CD4-positive, alpha-beta T cell treated with Interleukin-4 for 4 hours (primary cell): ENCODE measurements around the gene MRPS27.
"Not testable (repeated sequence)": the region's sequence is repeated elsewhere in the genome, so short reads cannot be mapped to it uniquely, and the experiment has no call there.

ENCODE experiments used
- DNase-seq: peaks from one replicate; pipeline ENCODE4 v3.0.0-alpha.2; 2020

Gene MRPS27

DNA sequence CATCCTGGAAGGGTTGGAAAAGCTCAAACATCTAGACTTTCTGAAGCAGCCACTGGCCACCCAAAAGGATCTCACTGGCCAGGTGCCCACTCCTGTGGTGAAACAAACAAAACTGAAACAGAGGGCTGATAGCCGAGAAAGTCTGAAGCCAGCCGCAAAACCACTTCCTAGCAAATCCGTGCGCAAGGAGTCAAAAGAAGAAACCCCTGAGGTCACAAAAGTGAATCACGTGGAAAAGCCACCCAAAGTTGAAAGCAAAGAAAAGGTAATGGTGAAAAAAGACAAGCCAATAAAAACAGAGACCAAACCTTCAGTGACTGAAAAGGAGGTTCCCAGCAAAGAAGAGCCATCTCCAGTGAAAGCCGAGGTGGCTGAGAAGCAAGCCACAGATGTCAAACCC lies 125.2 kb downstream of the MRPS27 start:
- peak; percentile 3 for DNase-seq

DNA sequence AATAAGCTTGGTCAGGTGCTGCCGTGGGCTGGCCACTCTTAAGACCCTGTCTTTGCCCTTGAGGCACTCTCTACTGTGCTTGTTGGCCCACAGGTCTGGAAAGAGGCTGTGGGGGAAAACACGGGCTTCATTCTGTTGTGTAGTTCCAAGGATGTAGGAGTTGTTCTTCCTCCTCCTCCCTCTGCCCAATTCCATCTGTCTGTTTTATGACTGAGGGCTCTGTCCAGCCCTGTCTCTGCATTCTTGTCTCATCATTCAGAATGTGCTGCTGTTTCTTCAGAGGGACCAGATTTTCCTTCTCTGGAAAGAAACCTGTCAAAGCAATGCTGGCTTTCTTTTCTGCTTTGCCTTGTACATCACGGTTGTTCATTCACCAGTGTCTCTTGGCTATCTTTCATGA lies 128.6 kb downstream of the MRPS27 start:
- no peak for DNase-seq

DNA sequence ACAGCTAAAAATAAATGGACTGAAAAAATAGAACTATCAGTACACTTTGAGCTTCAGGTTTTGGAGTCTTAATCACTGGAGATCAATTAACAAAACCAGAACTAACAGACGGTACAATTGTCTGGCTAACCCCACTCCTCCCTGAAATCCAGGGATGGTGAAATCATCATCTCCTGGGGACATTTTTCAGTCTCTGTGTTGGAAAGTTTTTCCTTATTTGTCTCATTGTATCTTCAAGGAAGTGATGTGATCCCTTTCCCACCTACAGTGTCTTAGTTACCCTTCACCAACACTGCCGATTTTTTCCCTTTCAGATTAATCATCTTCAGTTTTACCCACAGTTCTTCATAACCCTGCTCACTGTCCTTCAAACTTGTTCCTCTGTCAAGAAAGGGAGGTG lies 130.9 kb downstream of the MRPS27 start:
- DNase-seq, result no peak

GRCh38 chr5:72188166-72188565 lies 131.9 kb downstream of the MRPS27 start:
- DNase-seq, result no peak

- DNase-seq, result no peak
These were observed 132.5 kb downstream of the MRPS27 start for GRCh38 chr5:72187388-72188075.

GRCh38 chr5:72185496-72186329 lies 134.3 kb downstream of the MRPS27 start:
- DNase-seq, result no peak

GRCh38 chr5:72184408-72184807 lies 135.6 kb downstream of the MRPS27 start:
- no peak for DNase-seq

DNA sequence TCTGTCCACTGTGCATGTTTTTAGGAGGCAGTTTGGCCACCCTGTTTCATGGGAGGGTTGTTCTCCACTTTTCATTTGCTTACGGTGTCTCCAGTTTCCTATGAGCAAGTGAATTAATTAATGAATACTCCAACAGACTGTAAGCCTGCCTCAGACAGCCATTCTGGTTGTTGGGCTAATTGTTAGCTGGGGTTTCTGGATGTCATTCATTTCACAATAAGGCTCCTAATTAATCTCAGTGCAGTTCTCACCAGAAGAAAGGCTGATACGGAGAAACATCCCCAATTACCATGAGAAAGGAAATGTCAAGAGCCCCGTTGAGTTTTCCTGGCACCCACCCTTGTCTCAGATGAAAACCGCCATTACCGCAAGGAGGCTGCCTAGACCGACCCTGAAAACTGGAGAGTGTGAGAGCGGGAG lies 136.9 kb downstream of the MRPS27 start:
- no peak for DNase-seq

- DNase-seq, result no peak
These were observed 137.4 kb downstream of the MRPS27 start for GRCh38 chr5:72182686-72183085.

- DNase-seq, result no peak
These were observed 139.1 kb downstream of the MRPS27 start for GRCh38 chr5:72180925-72181324.

GRCh38 chr5:72179816-72180440 lies 140.1 kb downstream of the MRPS27 start:
- DNase-seq, result no peak

DNA sequence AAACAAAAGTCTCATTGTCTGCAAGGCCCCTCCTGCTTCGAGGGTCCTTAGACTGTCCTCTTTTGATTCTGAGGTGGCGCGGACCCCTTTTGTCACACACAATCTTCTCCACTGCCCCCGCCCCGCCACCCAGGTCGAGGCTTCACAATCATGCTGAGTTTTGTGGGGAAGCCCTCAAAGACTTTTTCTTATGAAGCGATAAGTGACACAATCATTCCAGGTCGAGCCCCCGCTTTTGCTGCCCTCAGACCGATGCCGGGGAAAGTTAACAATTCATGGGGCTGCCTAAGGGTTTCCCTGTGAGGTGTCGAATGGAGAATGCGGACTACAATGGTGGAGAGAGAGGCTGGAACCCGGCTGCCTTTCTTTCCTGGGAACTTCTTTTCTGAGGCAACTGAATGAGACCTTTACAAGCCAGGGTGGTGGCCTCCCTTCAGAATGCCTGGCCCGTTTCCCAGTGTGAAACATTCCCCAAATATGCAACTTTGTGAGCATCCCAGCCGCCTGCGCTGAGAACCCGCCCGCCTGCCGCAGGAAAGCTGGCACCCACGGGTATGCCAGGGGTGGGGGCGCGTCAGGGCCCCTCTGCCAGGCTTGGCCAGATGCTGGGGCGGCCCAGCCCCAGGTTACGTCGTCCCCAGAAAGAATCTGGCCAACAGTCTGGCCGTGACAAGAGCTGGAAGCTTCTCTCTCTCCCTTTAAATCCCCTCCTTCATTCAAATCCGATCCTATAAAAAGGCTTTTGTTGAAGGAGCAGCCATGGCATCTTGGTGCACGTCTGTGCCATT lies 140.8 kb downstream of the MRPS27 start:
- no peak for DNase-seq

DNA sequence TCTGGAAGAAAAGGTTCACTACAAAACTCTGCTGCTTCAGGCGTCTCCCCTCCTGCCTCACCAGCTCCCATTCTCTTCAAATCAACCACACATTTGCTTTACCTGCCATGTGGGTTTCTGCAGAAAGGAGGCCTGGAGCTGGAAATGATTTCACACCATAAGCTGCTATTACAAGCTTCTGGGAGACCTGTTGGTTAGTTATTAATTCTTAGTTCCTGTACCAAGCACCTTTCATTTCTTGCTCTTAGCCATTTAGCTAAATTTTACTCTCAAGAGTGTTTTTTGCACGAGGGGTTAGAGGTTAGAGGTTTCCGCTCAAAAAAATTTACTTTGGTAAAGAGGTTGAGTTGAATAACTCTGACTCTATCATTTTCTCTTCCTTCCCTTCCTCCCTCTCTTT lies 142.5 kb downstream of the MRPS27 start:
- no peak for DNase-seq

- DNase-seq, result no peak
These were observed 147.3 kb downstream of the MRPS27 start for GRCh38 chr5:72172786-72173185.

- DNase-seq, result no peak
These were observed 148.4 kb downstream of the MRPS27 start for GRCh38 chr5:72171667-72172066.

- DNase-seq, result not testable (repeated sequence)
These were observed 148.9 kb downstream of the MRPS27 start for GRCh38 chr5:72171181-72171580.

- no peak for DNase-seq
These were observed 149.9 kb downstream of the MRPS27 start for GRCh38 chr5:72170101-72170500.
